ENCODE results near the gene CYYR1. TPM values are rescaled to one million over a fixed set of nuclear protein-coding genes. Genes with fewer than 3 reads are reported as not detected.

CYYR1 gene
- total RNA-seq, 1 donor from 2014 or later, result 51.3 TPM

GRCh38 chr21:26597031-26597430 lies 23.9 kb upstream of the CYYR1 start:
- TF ChIP-seq CTCF (IDR thresholded peaks at IDR 0.05), result no peak
- ATAC-seq, result no peak
- intact Hi-C loops (cut with DNase I), result no loop called here

GRCh38 chr21:26595971-26596370 lies 22.9 kb upstream of the CYYR1 start:
- intact Hi-C loops (cut with DNase I), result no loop called here
- ATAC-seq, result no peak

More at GRCh38 chr21:26597031-26597430, 23.9 kb upstream of the CYYR1 start:
- DNase-seq, result no peak
- no peaks in the 10 kb centered on the region for H3K4me1 ChIP-seq
- no peaks in the 10 kb centered on the region for H3K36me3 ChIP-seq
- no peak overlapping the region for H3K4me3 ChIP-seq
- H3K27ac ChIP-seq, result no peak overlapping the region
- H3K27me3 ChIP-seq, result no peaks in the 10 kb centered on the region
- H3K9me3 ChIP-seq, result no peaks in the 10 kb centered on the region

GRCh38 chr21:26593800-26594199 lies 20.7 kb upstream of the CYYR1 start:
- intact Hi-C loops (cut with DNase I), result no loop called here

More at GRCh38 chr21:26595971-26596370, 22.9 kb upstream of the CYYR1 start:
- Histone ChIP-seq H3K27me3 (no peaks in the 10 kb centered on the region), H3K27ac (no peak overlapping the region), H3K9me3 (no peaks in the 10 kb centered on the region), H3K4me3 (no peak overlapping the region), H3K36me3 (no peaks in the 10 kb centered on the region), H3K4me1 (no peaks in the 10 kb centered on the region)
- no peak for TF ChIP-seq CTCF (IDR thresholded peaks at IDR 0.05)
- no peak for DNase-seq

GRCh38 chr21:26591543-26591942 lies 18.5 kb upstream of the CYYR1 start:
- Histone ChIP-seq H3K4me1 (peaks cover 5% of the 10 kb centered on the region), H3K4me3 (no peak overlapping the region), H3K27ac (no peak overlapping the region), H3K27me3 (no peaks in the 10 kb centered on the region), H3K36me3 (no peaks in the 10 kb centered on the region), H3K9me3 (no peaks in the 10 kb centered on the region)
- ATAC-seq (no peak), DNase-seq (no peak)
- TF ChIP-seq CTCF (IDR thresholded peaks at IDR 0.05), result no peak
- intact Hi-C loops (cut with DNase I), result no loop called here

More at GRCh38 chr21:26593800-26594199, 20.7 kb upstream of the CYYR1 start:
- H3K36me3 ChIP-seq, result no peaks in the 10 kb centered on the region
- H3K4me1 ChIP-seq, result no peaks in the 10 kb centered on the region
- H3K27ac ChIP-seq, result no peak overlapping the region
- H3K27me3 ChIP-seq, result no peaks in the 10 kb centered on the region
- DNase-seq (no peak), ATAC-seq (no peak)
- no peaks in the 10 kb centered on the region for H3K9me3 ChIP-seq
- no peak for TF ChIP-seq CTCF (IDR thresholded peaks at IDR 0.05)
- no peak overlapping the region for H3K4me3 ChIP-seq

GRCh38 chr21:26588446-26588845 lies 15.4 kb upstream of the CYYR1 start:
- Histone ChIP-seq H3K27ac (no peak overlapping the region), H3K9me3 (no peaks in the 10 kb centered on the region), H3K4me3 (peak overlapping the region; percentile 26), H3K27me3 (no peaks in the 10 kb centered on the region), H3K36me3 (no peaks in the 10 kb centered on the region), H3K4me1 (peaks cover 5% of the 10 kb centered on the region)
- TF ChIP-seq CTCF (IDR thresholded peaks at IDR 0.05), result no peak
- DNase-seq, result no peak
- no peak for ATAC-seq
- intact Hi-C loops (cut with DNase I), result no loop called here

- no peak for TF ChIP-seq CTCF (IDR thresholded peaks at IDR 0.05)
- H3K27ac ChIP-seq, result no peak overlapping the region
- H3K4me1 ChIP-seq, result peaks cover 5% of the 10 kb centered on the region
- H3K4me3 ChIP-seq, result peak overlapping the region; percentile 26
- no peaks in the 10 kb centered on the region for H3K36me3 ChIP-seq
- ATAC-seq, result no peak
- DNase-seq, result no peak
- intact Hi-C loops (cut with DNase I), result no loop called here
- H3K27me3 ChIP-seq, result no peaks in the 10 kb centered on the region
- no peaks in the 10 kb centered on the region for H3K9me3 ChIP-seq
Measured at GRCh38 chr21:26587736-26588201, 14.7 kb upstream of the CYYR1 start.

Measured in upper lobe of right lung (tissue), 1 donor.